Measurements from ENCODE around the gene RBM47.

The RBM47 gene

GRCh38 chr4:40454816-40455215, 174.8 kb downstream of the RBM47 start:
- CTCF ChIA-PET, result no interaction called here
- no peak overlapping the region for H3K4me3 ChIP-seq (ENCODE audit: low read depth, low read length)
- POLR2A ChIA-PET, result no interaction called here
- H3K27ac ChIP-seq (ENCODE audit: extremely low read depth, low read depth, low read length), result no peak overlapping the region
- no peaks in the 10 kb centered on the region for H3K36me3 ChIP-seq (ENCODE audit: control insufficient read depth in 2 of 2, insufficient read depth in 1 of 2, low read length in 2 of 2)
- no peaks in the 10 kb centered on the region for H3K9me3 ChIP-seq (ENCODE audit: control insufficient read depth, insufficient read depth, low read depth, low read length)
- TF ChIP-seq, protein P1, sequence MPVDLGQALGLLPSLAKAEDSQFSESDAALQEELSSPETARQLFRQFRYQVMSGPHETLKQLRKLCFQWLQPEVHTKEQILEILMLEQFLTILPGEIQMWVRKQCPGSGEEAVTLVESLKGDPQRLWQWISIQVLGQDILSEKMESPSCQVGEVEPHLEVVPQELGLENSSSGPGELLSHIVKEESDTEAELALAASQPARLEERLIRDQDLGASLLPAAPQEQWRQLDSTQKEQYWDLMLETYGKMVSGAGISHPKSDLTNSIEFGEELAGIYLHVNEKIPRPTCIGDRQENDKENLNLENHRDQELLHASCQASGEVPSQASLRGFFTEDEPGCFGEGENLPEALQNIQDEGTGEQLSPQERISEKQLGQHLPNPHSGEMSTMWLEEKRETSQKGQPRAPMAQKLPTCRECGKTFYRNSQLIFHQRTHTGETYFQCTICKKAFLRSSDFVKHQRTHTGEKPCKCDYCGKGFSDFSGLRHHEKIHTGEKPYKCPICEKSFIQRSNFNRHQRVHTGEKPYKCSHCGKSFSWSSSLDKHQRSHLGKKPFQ (tag by site-specific recombination; IDR thresholded peaks at IDR 0.05), result no peak
- TF ChIP-seq ZNF701 (tag by site-specific recombination; IDR thresholded peaks at IDR 0.05), result no peak
- H3K4me1 ChIP-seq (ENCODE audit: control insufficient read depth, insufficient read depth, low read length), result no peaks in the 10 kb centered on the region

DNA sequence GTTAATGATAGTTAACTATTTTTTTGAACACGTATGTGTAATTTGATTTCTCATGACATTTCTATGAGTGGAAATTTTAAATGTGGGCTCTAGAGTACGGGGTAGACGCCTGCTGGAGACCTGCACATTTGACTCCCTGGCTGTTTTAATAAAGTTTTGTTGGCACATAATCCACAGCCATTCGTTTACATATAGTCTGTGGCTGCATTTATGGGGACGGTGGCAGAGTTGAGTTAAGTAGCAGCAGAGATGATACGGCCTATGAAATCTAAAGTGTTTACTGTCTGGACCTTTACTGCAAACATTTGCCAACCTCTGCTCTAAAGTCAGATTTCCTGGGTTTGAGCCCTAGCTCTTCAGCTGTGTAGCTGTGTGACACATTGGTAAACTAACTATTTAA, 175.8 kb downstream of the RBM47 start:
- no peak overlapping the region for H3K4me3 ChIP-seq (ENCODE audit: low read depth, low read length)
- no peak overlapping the region for H3K27ac ChIP-seq (ENCODE audit: extremely low read depth, low read depth, low read length)
- no peaks in the 10 kb centered on the region for H3K4me1 ChIP-seq (ENCODE audit: control insufficient read depth, insufficient read depth, low read length)
- no peak for TF ChIP-seq ZNF239 (tag by site-specific recombination; IDR thresholded peaks at IDR 0.05)
- no peak for TF ChIP-seq ZNF324 (tag by site-specific recombination; IDR thresholded peaks at IDR 0.05)
- no peaks in the 10 kb centered on the region for H3K9me3 ChIP-seq (ENCODE audit: control insufficient read depth, insufficient read depth, low read depth, low read length)
- ChIA-PET POLR2A (no interaction called here), CTCF (interaction anchor here (0.7 kb wide), 1 partner anchor 980 kb away, joined by 3 read pairs; no protein-coding TSS in a partner anchor)
- H3K36me3 ChIP-seq (ENCODE audit: control insufficient read depth in 2 of 2, insufficient read depth in 1 of 2, low read length in 2 of 2), result no peaks in the 10 kb centered on the region

- Histone ChIP-seq H3K4me1 (ENCODE audit: control insufficient read depth, insufficient read depth, low read length) (no peaks in the 10 kb centered on the region), H3K27ac (ENCODE audit: extremely low read depth, low read depth, low read length) (no peak overlapping the region)
- CTCF ChIA-PET, result no interaction called here
These were observed 180.8 kb downstream of the RBM47 start for GRCh38 chr4:40448875-40449274.

More at GRCh38 chr4:40448875-40449274, 180.8 kb downstream of the RBM47 start:
- Histone ChIP-seq H3K9me3 (ENCODE audit: control insufficient read depth, insufficient read depth, low read depth, low read length) (no peaks in the 10 kb centered on the region), H3K36me3 (ENCODE audit: control insufficient read depth in 2 of 2, insufficient read depth in 1 of 2, low read length in 2 of 2) (no peaks in the 10 kb centered on the region), H3K4me3 (ENCODE audit: low read depth, low read length) (no peak overlapping the region)
- POLR2A ChIA-PET, result no interaction called here
- TF ChIP-seq KLF10 (tag by site-specific recombination; IDR thresholded peaks at IDR 0.05) (peak; percentile 58; the same call in 1 of the 2 replicates), ZNF600 (tag by site-specific recombination; IDR thresholded peaks at IDR 0.05) (no peak), ZIC2 (tag by site-specific recombination; IDR thresholded peaks at IDR 0.05) (no peak), ZNF830 (tag by site-specific recombination; IDR thresholded peaks at IDR 0.05; ENCODE audit: low read depth) (no peak), OSR2 (tag by site-specific recombination; IDR thresholded peaks at IDR 0.05) (no peak), KLF1 (tag by site-specific recombination; IDR thresholded peaks at IDR 0.05) (peak; percentile 70), ZNF776 (tag by site-specific recombination; IDR thresholded peaks at IDR 0.05; ENCODE audit: borderline replicate concordance) (no peak), KLF9 (tag by site-specific recombination; IDR thresholded peaks at IDR 0.05; ENCODE audit: low read depth) (peak; percentile 59; the same call in 1 of the 2 replicates), ZBTB1 (tag by site-specific recombination; IDR thresholded peaks at IDR 0.05) (no peak), ZNF423 (tag by site-specific recombination; IDR thresholded peaks at IDR 0.05) (no peak), YY1 (tag by site-specific recombination; IDR thresholded peaks at IDR 0.05) (no peak), SALL2 (tag by site-specific recombination; IDR thresholded peaks at IDR 0.05; ENCODE audit: borderline replicate concordance) (no peak), ZNF548 (tag by site-specific recombination; IDR thresholded peaks at IDR 0.05) (no peak), HOXA7 (CRISPR knock-in tag; IDR thresholded peaks at IDR 0.05; ENCODE audit: borderline replicate concordance) (no peak), ZNF626 (tag by site-specific recombination; IDR thresholded peaks at IDR 0.05) (no peak), ZNF449 (tag by site-specific recombination; IDR thresholded peaks at IDR 0.05) (no peak), ZNF654 (tag by site-specific recombination; IDR thresholded peaks at IDR 0.05; ENCODE audit: low read depth) (no peak)
- TF ChIP-seq, protein P2, sequence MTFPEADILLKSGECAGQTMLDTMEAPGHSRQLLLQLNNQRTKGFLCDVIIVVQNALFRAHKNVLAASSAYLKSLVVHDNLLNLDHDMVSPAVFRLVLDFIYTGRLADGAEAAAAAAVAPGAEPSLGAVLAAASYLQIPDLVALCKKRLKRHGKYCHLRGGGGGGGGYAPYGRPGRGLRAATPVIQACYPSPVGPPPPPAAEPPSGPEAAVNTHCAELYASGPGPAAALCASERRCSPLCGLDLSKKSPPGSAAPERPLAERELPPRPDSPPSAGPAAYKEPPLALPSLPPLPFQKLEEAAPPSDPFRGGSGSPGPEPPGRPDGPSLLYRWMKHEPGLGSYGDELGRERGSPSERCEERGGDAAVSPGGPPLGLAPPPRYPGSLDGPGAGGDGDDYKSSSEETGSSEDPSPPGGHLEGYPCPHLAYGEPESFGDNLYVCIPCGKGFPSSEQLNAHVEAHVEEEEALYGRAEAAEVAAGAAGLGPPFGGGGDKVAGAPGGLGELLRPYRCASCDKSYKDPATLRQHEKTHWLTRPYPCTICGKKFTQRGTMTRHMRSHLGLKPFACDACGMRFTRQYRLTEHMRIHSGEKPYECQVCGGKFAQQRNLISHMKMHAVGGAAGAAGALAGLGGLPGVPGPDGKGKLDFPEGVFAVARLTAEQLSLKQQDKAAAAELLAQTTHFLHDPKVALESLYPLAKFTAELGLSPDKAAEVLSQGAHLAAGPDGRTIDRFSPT (tag by site-specific recombination; IDR thresholded peaks at IDR 0.05), result no peak
